CD4-positive, alpha-beta T cell treated with Interleukin-6 for 4 hours (primary cell): ENCODE measurements around the gene LZIC.
A peak's percentile ranks its signal among the peaks of the same experiment; 100 is the strongest.
"Not testable (repeated sequence)": the region's sequence is repeated elsewhere in the genome, so short reads cannot be mapped to it uniquely, and the experiment has no call there.

ENCODE experiments used
- DNase-seq: peaks from one replicate; pipeline ENCODE4 v3.0.0-alpha.2; 2020; ENCODE audit warnings: mixed read lengths

The LZIC gene

DNA sequence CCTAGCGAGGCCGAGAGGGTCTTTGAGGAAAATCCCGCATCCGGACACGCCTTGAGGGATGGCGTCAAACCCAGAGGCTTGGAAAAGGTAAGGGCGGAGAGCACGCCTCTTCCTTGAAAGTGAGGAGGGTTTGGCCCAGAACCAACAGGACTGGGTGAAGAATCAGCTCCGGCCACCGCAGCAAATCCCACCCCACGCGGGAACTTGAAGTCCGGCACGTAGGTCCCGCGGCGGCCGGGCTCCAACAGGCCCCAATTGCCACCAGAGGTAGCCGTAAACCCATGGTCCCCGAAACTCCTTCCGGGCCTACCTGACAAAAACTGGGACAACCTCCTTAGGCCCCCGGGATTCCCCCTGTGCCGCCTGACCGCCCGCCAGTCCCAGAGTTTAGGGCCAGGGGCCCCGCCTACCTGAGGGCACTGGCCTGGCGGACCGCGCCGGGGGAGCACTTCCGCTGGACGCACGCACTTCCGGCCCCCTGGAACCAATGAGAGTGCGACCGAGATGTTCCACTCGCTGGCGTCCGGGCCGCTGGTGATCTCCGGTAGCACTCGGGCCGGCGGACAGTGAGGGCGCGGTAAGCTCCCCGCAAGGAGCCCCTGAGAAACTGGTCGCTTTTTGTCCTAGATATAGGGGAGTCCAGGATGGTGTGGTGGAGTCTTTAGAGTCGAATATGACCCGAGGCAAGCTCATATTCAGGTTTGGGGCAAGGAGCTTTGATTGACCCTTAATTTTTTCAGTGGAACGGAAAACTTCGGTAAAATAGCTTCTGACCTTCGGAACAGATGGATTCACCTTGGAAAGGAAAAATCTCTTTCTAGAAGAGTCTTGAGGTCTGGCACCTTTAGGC is at the start of gene LZIC, which contains the start of gene NMNAT1:
LZIC (minus strand) TSS at position 453 of the 850 bp plus-strand sequence. CDS start 6,772 bp downstream, outside the sequence.
NMNAT1 (plus strand) TSS at position 537 of the 850 bp plus-strand sequence. CDS start 28,599 bp downstream, outside the sequence.
- DNase-seq, result peak; percentile 89

DNA sequence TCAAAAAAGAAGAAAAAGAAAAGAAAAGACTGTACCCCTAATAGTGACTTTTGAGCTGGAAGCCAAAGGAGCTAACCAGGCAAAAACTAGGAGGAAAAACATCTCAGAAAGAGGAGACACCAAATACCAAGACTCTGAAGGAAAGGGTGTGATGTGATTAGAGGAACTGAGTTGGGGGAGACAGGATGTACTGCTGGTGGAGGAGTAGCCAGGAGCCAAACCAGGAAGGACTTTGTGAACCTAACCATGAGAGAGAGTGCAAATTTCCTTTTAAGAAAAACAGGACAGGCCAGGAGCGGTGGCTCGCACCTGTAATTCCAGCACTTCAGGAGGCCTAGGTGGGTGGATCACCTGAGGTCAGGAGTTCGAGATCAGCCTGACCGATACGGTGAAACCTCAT is 49.7 kb upstream of the LZIC start:
- DNase-seq, result no peak

DNA sequence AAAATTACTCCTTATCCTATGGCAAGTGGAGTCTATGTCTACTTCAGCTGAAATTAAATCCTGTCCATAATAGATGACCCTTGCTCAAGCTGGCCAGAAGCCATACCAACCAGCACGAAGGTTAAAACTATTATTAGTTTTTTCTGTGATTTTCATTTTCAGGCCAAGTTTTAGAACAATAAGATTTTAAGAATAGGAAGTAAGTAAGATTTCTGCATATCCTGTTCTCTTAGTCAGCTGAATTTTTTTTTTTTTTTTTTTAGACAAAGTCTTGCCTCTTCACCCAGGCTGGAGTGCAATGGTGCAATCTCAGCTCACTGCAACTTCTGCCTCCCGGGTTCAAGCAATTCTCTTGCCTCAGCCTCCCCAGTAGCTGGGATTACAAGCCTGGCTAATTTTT is 47.8 kb upstream of the LZIC start:
- no peak for DNase-seq

DNA sequence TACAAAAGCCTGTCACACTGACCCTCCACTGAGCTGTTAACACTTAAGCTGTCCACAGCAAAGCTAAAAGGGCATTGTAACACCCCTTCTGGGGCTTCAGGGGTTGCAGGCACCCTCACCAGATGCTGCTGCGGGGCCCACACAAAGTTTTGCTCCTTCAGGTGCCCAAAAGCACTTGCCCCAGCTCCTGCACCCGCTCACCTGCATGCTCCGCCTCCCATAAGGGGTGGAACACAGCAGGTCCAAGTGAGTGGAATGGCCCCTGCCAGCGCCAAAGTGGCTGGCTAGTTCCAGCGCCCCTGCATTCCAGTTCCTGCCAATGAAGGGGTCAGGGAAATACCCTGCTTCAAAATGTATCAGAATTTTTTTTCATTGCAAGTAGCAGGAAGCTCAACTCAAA is 46.6 kb upstream of the LZIC start:
- no peak for DNase-seq

DNA sequence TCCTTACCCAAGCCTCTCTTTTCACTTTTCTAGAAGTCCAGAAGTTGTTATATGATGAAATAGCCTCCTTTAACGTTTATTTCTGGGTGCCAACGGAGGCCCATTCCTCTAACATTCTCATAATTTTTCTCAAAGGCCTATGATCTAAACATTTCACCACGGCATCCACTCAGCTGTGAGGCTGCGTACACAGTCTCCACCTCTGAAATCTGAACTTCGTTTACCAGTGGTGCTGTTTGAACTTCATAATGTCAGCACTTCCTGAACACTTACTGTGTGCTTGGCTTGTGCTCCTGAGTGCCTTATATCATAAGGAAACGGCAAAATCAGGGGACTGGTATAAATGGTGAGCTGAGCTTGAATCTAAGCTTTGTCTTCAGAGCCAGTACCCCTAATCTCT is 41.8 kb upstream of the LZIC start:
- no peak for DNase-seq

DNA sequence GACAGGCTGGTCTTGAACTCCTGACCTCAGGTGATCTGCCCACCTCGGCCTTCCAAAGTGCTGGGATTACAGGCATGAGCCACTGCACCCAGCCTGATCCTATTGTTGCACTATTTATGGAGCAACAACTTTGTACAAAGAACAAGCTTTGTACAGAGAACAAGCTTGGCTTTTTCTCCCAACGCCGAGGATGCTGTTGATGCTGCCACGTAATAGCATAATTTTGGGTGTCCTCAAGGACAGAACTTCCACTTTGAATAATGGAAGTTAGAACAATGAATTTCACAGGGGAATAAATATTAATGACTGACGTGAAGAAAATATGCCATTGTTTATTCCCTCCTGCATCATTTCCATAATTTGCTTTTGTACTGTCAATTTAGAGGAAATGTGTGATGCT is 41.1 kb upstream of the LZIC start:
- no peak for DNase-seq

DNA sequence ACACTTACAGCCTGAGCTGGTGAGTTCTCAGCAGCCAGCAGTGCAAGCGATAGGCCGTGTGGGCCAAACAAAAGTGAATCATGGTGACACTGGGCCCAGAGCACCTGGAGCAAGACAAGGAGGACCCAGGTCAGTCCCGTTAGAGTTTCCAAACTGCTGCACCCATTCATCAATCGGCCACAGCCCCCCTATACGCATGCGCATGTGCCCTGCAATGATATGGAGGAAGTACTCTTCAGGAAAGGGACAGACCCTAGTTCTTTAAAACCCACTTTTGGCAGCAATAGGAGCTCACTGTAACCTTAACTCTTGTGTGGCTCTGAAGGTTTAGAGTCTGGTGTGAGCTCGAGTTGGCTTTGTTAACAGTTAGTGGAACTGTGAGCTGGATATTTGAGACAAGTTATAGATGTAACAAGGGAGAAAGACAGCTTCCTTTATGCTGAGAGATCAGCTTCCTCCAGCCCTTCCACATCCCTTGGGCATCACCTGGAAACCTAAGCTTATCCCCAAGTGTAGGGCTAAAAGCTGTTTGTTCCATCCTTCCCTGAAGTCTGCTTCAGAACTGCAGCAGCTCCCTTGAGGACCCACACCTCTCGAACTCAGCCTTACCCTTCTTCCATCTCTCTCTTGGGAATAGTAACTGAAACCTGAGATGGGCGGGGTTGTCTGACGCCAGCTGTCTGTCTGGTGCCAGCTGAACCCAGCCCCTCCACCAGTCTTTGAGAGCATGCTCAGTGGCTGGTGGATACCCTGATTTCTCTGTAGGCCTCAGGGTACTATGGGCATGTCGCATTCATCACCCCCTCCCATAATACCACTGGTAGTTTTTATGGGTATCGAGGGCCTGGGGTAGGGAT is 17.7 kb upstream of the LZIC start:
- no peak for DNase-seq

DNA sequence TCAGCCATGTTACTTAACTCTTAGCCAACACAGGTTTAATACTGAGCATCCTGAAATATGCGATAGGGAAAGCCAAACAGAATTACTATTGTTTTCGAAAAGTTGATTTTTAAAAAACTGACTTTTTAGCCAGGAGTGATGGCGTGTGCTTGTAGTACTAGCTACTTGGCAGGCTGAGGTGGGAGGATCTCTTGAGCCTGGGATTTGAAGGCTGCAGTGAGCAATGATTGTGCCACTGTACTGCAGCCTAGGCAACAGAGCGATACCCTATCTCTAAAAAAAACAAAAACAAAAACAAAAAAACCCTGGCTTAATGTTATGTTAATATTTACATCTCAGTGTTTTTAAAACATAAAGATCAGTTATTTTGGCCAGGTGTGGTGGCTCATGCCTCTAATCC is 16.8 kb upstream of the LZIC start:
- DNase-seq, result no peak

DNA sequence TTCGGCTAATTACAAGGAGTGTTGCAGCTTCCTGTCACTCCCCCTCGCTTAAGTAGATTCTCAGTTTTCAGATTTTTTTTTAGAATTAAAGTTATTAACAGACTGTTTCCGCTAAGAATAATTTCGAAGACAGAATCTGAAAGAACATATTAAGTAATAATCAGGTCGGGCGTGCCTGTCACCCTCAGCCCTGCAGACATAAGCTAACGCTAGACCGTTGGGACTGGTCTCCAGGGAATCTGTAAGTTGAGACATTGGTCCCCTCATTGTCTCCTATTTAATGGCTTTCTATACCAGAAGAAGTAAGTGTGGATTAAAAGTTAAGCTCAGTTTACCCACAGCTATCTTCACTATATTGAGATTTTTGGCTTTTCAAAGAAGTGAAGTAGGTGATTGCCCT is 14.5 kb upstream of the LZIC start:
- DNase-seq, result no peak

DNA sequence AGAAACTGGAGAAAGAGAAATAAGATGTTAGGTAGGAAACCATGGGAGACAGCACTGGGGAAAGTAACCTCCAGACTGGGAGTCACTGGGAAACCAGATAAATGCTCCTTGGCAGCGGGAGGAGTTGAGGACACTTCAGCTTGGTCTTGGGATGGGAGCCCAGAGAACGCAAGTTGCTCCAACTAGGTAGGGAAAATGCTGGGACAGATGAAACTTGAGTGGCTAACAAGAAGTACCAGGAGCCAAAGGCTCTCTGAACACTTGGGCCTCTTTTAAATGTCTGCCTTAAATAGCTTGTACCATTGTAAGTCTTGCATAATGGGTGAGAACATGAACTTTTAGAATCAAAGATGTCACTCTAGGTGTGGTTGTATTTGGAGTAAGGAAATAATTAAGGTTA is 3.1 kb upstream of the LZIC start:
- DNase-seq, result no peak

DNA sequence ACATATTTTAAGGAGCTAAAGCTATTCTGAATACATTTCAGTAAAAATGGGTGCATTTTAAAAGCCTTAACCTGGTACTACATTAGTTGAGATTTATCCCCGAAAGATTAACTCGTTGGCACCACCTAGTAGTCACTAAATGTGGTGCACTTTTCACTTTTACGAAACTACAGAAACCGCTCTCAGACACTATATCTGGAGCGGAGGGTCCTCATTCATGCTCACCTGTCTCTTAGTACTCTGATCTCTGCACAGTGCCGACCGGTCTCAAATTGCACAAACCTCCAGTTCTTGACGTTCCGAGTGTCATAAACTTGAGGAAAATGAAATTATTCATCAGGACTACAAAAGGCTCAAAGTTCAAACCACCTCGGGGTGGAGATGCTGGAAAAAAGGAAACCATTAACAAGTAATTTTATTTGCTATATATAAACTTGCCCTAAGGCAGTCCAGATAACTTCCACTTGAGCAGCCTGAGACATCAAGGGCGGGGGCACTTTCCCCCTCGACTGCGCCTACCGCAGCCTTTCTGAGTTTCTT is 722 bp downstream of the LZIC start:
- DNase-seq, result peak; percentile 11

DNA sequence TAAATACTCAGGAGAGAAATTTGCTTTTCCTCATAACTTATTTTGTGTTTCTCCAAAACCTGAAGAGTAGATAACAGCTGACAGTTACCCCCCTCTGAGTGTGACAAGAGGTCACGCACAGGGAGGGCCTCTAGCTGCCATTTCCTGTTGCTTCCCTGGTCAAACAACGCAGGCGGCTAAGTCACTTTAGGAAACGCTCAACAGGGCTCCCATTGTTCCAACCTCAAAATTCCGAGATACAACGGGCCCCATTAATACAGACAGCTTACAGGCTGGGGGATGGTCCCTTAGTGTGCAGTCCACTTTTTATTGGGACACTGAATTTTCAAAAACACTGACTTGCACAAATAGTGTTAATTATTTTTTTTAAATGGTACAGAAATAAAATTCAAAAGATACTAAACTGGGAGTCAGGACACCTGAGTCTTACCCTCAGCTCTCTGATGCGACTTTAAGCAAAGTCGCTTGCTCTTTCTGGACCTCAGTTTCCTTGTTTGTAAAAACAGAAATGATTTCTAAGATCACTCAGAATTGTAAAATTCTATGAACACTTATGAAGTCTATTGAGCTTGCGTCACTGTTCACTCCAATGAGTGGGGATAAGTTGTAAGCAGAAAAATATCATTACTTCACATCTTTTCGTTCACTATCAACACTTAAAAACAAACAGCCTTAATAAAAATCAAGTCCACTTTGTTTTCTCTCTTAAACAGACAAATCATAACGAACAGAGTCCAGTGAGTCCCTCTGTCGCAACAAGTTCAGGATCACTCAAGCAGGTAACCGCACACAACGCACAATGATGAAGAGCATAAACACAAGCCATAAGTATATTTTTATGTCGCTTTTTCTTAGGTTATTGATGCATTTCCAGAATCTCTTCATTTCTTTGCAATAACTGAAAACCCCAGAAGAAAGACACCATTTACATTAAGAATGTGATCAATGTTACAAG is 13.5 kb downstream of the LZIC start:
- DNase-seq, result no peak

DNA sequence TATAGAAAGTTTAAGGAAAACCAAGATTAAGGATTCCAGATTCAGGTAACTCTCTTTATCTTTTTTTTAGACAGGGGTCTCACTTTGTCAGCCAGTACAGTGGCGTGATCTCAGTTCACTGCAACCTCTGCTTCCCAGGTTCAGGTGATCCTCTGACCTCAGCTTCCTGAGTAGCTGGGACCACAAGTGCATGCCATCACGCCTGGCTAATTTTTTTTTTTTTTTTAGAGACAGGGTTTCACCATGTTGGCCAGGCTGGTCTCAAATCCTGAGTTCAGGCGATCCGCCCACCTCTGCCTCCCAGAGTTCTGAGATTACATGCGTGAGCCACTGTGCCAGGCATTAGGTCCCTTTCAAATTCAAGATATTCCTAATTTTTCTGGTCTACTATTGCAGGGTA is 15.9 kb downstream of the LZIC start:
- DNase-seq, result no peak

DNA sequence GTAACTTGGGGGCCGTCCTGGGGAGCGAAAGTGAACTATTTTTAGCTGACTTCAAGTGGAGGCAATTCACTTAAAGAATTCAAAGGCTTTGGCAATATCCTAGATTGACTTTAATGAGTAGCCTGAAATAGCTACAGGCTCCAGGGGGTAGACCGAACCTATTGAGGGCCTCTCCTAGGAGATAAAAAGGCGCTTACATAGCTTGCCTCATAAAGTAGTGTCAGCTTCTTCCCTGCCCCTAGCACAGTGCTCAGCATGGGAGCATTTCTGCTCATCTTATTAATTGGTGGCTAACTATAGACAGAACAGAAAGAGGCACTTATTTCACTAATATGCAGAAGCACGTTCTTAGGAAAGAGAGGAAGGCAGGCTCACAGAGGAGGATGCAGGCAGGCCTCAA is 20.8 kb downstream of the LZIC start:
- DNase-seq, result no peak

DNA sequence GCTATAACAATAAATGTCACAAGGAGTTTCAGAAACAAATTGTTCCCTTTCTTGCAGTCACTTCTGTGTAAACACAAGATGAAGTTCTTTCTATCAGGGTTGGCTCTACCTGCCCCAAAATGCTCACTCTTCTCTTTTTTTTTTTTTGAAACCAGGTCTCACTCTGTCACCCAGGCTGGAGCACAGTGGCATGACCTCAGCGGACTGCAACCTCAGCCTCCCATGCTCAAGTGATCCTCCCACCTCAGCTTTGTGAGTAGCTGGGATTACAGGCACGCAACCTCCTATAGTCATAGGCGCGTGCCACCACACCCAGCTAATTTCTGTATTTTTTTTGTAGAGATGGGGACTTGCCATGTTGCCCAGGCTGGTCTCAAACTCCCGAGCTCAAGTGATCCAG is 22.6 kb downstream of the LZIC start:
- no peak for DNase-seq

DNA sequence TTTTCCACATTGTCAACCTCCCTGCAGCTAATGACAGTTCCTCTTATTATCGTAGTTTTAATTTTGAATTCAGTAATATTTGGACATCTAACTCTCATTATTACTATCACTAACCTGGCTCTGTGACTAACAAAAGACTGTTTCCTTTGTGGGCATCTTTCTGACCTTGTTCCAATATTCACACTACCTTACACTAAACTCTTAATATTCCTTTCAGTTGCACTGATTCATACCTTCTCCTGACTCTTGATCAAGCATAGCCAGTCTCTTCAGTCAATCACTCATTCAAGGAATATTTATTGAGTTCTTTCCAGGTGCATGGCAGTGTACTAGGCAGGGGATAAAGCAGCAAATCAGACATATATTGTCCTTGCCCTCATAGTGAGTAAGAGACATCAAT is 25.3 kb downstream of the LZIC start:
- DNase-seq, result no peak

DNA sequence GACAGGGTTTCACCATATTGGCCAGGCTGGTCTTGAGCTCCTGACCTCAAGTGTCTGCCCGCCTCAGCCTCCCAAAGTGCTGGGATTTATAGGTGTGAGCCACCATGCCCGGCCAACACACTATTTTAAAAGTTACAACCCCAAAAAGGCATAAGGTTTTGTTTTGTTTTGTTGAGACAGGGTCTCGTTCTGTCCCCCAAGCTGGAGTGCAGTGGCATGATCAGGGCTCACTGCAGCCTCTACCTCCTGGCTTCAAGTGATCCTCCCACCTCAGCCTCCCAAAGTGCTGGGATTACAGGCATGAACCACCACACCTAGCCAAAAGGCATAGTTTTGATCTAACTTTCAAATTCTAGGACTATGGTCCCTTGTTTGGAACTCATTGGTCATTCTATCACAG is 25.7 kb downstream of the LZIC start:
- not testable (repeated sequence) for DNase-seq

DNA sequence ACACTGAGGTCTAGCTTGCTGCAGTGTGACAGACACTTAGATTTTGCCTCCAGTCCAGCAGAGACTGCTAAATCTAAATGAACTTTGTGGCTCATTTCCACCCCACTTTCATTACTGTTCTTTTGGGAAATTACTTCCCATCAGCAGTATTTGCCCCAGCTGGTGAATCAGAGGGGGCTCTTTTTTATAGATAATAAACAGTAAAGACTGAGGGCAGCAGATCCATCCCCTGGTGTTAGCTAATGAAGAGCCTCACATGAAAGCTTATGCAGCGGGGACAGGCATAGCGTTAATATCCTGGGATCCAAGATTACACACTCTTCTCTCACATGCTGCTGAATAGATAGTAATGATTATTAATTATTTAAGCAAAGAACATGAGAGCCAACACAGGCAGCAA is 26.7 kb downstream of the LZIC start:
- DNase-seq, result no peak

DNA sequence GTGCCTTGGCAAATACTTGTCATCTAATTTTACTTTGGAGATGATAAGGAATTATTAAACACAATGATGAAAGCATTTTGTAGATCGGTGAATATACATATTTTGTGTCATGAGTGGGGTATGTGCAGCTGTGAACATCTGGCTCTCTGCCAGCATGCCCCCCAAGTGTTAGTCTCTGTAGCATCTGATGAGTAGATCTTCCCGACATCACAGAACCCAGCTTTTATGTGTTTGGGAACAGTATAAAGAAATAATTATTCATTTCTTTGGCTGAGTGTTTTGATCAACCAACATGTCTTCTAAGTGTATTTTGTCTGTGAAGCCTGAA is 28.6 kb downstream of the LZIC start:
- DNase-seq, result no peak

DNA sequence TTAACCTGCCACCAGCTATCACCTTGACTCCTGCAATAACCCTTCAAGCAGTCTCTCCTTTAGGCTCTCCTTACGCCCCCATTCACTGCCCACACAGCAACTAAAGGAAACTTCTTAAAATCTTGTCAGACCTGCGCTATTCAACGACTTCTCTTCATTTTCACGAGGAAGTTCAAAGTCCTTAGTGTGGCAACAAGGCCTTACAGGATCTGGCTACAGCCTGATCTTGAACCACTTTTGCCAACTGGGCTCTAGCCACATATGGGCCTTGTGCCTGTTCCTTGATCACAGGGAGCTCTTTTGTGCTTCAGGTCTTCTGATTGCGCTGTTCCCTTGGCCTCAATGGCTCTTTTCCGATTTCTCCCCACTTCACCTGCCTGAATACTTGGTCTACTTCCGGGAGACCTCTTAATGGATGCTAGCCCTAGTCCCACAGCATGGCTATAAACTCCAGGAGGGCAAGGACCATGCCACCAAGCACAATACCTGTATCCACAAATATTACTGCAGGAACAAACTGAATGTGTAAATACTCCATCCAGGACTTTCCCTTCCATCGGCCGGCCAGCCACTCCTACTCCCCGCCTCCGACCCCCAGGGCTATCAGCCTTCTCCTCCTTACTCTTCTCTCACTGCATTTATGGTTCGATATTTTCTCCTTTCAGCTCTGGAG is 30.8 kb downstream of the LZIC start:
- DNase-seq, result no peak

DNA sequence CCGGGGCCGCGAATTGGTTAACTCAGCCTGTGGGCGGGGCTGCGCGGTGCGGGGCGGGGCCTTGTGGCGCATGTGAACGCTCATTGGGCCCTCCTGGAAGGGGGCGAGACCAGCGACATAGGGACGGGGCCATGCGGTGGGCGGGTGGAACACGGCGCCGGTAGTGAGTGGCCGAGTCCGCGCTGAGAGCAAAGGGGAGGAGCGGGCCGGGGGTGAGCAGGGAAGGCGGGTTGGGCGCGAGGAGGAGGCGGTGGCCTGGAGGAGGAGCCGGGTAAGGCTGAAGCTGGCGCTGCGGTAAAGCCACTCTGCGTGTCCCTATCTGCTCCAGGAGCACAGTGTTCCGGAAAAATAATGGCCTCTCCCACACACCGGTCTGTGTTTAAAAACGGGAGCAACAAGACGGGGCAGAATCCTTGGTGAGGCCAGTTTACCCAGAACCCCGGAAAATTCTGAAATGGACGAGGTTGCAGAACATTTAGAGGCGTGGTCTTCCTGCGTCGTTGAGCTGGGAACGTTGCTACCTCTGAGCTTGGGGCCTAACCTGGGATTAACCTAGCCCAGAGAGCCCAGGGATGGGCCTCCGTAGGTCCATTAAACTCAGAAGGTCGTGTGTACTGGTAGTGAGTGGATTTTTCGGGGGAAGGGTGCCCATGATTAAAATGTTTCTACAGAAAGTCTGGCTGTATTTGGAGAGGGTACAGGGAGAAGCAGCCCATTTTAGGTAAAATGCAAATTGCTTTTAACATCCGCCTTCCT is 32.6 kb downstream of the LZIC start:
- DNase-seq, result peak; percentile 100
